Neural progenitor cell (in vitro differentiated cells): ENCODE measurements around the gene MED17. TPM values are rescaled to one million over a fixed set of nuclear protein-coding genes. Genes with fewer than 3 reads are reported as not detected.

Source experiments
- DNase-seq: peaks from one replicate; pipeline ENCODE4 v3.0.0-alpha.2; 2016; ENCODE audit warnings: low spot score
- H2AFZ ChIP-seq: fragments of 200-600 bp; sonication (generic); replicated peaks from 2 replicates; pipeline ENCODE4 v1.6.1; 2016; ENCODE audit warnings: antibody characterized with exemption
- H3F3A ChIP-seq: fragments of 200-600 bp; sonication (generic); 2 replicates; pipeline ENCODE4 v1.6.1; 2016; ENCODE audit warnings: antibody characterized with exemption, low read depth
- H3K27ac ChIP-seq: fragments of 200-600 bp; sonication (generic); 2 replicates; pipeline ENCODE4 v1.5.1; 2016; ENCODE audit warnings: mild to moderate bottlenecking
- H3K27me3 ChIP-seq: fragments of 200-600 bp; sonication (generic); 2 replicates; pipeline ENCODE4 v1.6.1; 2016; ENCODE audit warnings: mild to moderate bottlenecking, moderate library complexity
- H3K36me3 ChIP-seq: fragments of 200-600 bp; sonication (generic); 2 replicates; pipeline ENCODE4 v1.5.1; 2016
- H3K4me1 ChIP-seq: fragments of 200-600 bp; sonication (generic); 2 replicates; pipeline ENCODE4 v1.6.1; 2016; ENCODE audit warnings: mixed run types
- H3K4me2 ChIP-seq: fragments of 200-600 bp; sonication (generic); 2 replicates; pipeline ENCODE4 v1.6.1; 2016
- H3K4me3 ChIP-seq: fragments of 200-600 bp; sonication (generic); 2 replicates; pipeline ENCODE4 v1.5.1; 2016
- H3K79me2 ChIP-seq: fragments of 200-600 bp; sonication (generic); 2 replicates; pipeline ENCODE4 v1.6.1; 2016; ENCODE audit warnings: low read depth
- H3K9ac ChIP-seq: fragments of 200-600 bp; sonication (generic); 2 replicates; pipeline ENCODE4 v1.6.1; 2016
- H3K9me3 ChIP-seq: fragments of 200-600 bp; sonication (generic); 2 replicates; pipeline ENCODE4 v1.5.1; 2016; ENCODE audit warnings: low read depth
- H4K20me1 ChIP-seq: fragments of 200-600 bp; sonication (generic); 2 replicates; pipeline ENCODE4 v1.6.1; 2016; ENCODE audit warnings: low read depth
- H3K27ac Mint-ChIP-seq: 3 replicates; pipeline ENCODE4 v1.8.0; 2021; ENCODE audit warnings: mixed read lengths
- H3K27me3 Mint-ChIP-seq: 2 replicates; pipeline ENCODE4 v1.8.0; 2022; ENCODE audit warnings: low read depth, mild to moderate bottlenecking, inconsistent platforms, moderate library complexity, mixed read lengths; ENCODE audit not compliant: insufficient read depth
- H3K36me3 Mint-ChIP-seq: 3 replicates; pipeline ENCODE4 v1.8.0; 2021; ENCODE audit warnings: mixed read lengths
- H3K4me1 Mint-ChIP-seq: 3 replicates; pipeline ENCODE4 v1.8.0; 2021; ENCODE audit warnings: mixed read lengths
- H3K4me3 Mint-ChIP-seq: 3 replicates; pipeline ENCODE4 v1.8.0; 2021; ENCODE audit warnings: mild to moderate bottlenecking, moderate library complexity, mixed read lengths
- H3K9me3 Mint-ChIP-seq: 3 replicates; pipeline ENCODE4 v1.8.0; 2020; ENCODE audit warnings: mixed read lengths
- CTCF ChIP-seq: fragments of 200-600 bp; sonication (generic); IDR thresholded peaks from 2 replicates; pipeline ENCODE4 v1.5.1; 2017; ENCODE audit warnings: antibody characterized with exemption, mild to moderate bottlenecking
- EZH2 ChIP-seq: fragments of 200-600 bp; sonication (generic); IDR thresholded peaks from 2 replicates; pipeline ENCODE4 v1.6.1; 2017; ENCODE audit warnings: antibody characterized with exemption, mild to moderate bottlenecking, moderate library complexity
- EZH2phosphoT487 ChIP-seq: fragments of 200-600 bp; sonication (generic); IDR thresholded peaks from 2 replicates; pipeline ENCODE4 v1.6.1; 2017; ENCODE audit warnings: antibody characterized with exemption
- total RNA-seq: library from RNA; depleted of rRNA; stranded (reverse); fragments of >200 nt; gene quantifications from 2 replicates; pipeline ENCODE4 v1.2.3, GENCODE V29; 2015; ENCODE audit warnings: low replicate concordance

Gene MED17
- total RNA-seq, 1 donor from 2014 or later = 76.4 TPM

GRCh38 chr11:93840180-93840579, 56.1 kb downstream of the MED17 start:
- peaks cover 8% of the 10 kb centered on the region for H3K27me3 Mint-ChIP-seq
- H3K36me3 ChIP-seq = no peaks in the 10 kb centered on the region
- no peaks in the 10 kb centered on the region for H3K9me3 Mint-ChIP-seq
- H3K9ac ChIP-seq = no peak overlapping the region
- no peaks in the 10 kb centered on the region for H3F3A ChIP-seq
- no peak overlapping the region for H3K4me3 ChIP-seq
- no peak overlapping the region for H3K4me2 ChIP-seq
- no peaks in the 10 kb centered on the region for H3K79me2 ChIP-seq
- DNase-seq = no peak
- H3K4me1 Mint-ChIP-seq = no peaks in the 10 kb centered on the region
- H3K4me3 Mint-ChIP-seq = no peak overlapping the region
- TF ChIP-seq CTCF (no peak), EZH2 (no peak), EZH2phosphoT487 (no peak)
- H3K9me3 ChIP-seq = no peaks in the 10 kb centered on the region
- no peaks in the 10 kb centered on the region for H4K20me1 ChIP-seq
- no peaks in the 10 kb centered on the region for H3K27me3 ChIP-seq
- H3K36me3 Mint-ChIP-seq = no peaks in the 10 kb centered on the region
- no peak overlapping the region for H3K27ac Mint-ChIP-seq
- H2AFZ ChIP-seq = no peak overlapping the region
- H3K4me1 ChIP-seq = peaks cover 5% of the 10 kb centered on the region
- H3K27ac ChIP-seq = no peak overlapping the region

- H3K27me3 Mint-ChIP-seq = peaks cover 8% of the 10 kb centered on the region
Observed at GRCh38 chr11:93840981-93841380, 56.9 kb downstream of the MED17 start.

GRCh38 chr11:93841446-93841845, 57.4 kb downstream of the MED17 start:
- Mint-ChIP-seq H3K9me3 (no peaks in the 10 kb centered on the region), H3K4me1 (no peaks in the 10 kb centered on the region), H3K4me3 (no peak overlapping the region), H3K27ac (no peak overlapping the region), H3K27me3 (peaks cover 8% of the 10 kb centered on the region), H3K36me3 (no peaks in the 10 kb centered on the region)
- no peak overlapping the region for H3K4me2 ChIP-seq
- peaks cover 5% of the 10 kb centered on the region for H3K4me1 ChIP-seq
- TF ChIP-seq EZH2 (no peak), EZH2phosphoT487 (no peak), CTCF (no peak)
- no peak overlapping the region for H3K4me3 ChIP-seq
- DNase-seq = no peak
- H2AFZ ChIP-seq = no peak overlapping the region
- no peaks in the 10 kb centered on the region for H3K27me3 ChIP-seq
- H3K36me3 ChIP-seq = no peaks in the 10 kb centered on the region
- no peaks in the 10 kb centered on the region for H4K20me1 ChIP-seq
- H3K9me3 ChIP-seq = no peaks in the 10 kb centered on the region
- no peak overlapping the region for H3K27ac ChIP-seq
- H3K79me2 ChIP-seq = no peaks in the 10 kb centered on the region
- no peak overlapping the region for H3K9ac ChIP-seq
- no peaks in the 10 kb centered on the region for H3F3A ChIP-seq

More at GRCh38 chr11:93840981-93841380, 56.9 kb downstream of the MED17 start:
- TF ChIP-seq EZH2phosphoT487 (no peak), EZH2 (no peak), CTCF (no peak)
- H3K27ac ChIP-seq = no peak overlapping the region
- Mint-ChIP-seq H3K4me3 (no peak overlapping the region), H3K4me1 (no peaks in the 10 kb centered on the region), H3K9me3 (no peaks in the 10 kb centered on the region), H3K27ac (no peak overlapping the region), H3K36me3 (no peaks in the 10 kb centered on the region)
- H3K36me3 ChIP-seq = no peaks in the 10 kb centered on the region
- H2AFZ ChIP-seq = peak overlapping the region; percentile 76
- H3K4me1 ChIP-seq = peaks cover 5% of the 10 kb centered on the region
- H3K9me3 ChIP-seq = no peaks in the 10 kb centered on the region
- H3K4me3 ChIP-seq = no peak overlapping the region
- no peak overlapping the region for H3K4me2 ChIP-seq
- H3K27me3 ChIP-seq = no peaks in the 10 kb centered on the region
- H4K20me1 ChIP-seq = no peaks in the 10 kb centered on the region
- H3F3A ChIP-seq = no peaks in the 10 kb centered on the region
- H3K9ac ChIP-seq = no peak overlapping the region
- H3K79me2 ChIP-seq = no peaks in the 10 kb centered on the region
- no peak for DNase-seq
